H1 (cell line): ENCODE measurements around the gene CSRNP3. TPM values are rescaled to one million over a fixed set of nuclear protein-coding genes. Genes with fewer than 3 reads are reported as not detected.

ENCODE experiments used
- CTCF ChIA-PET: fragments of 300-600 bp; sonication (Branson Sonifier 250); formaldehyde crosslinking; loops from one replicate; lab custom pipeline; 2021; ENCODE audit not compliant: partially characterized antibody; lab: Charles Lee
- POLR2A ChIA-PET: fragments of 300-600 bp; sonication (Branson Sonifier 250); formaldehyde crosslinking; loops from one replicate; lab custom pipeline; 2021; ENCODE audit warnings: inconsistent platforms; ENCODE audit not compliant: partially characterized antibody; lab: Charles Lee
- DNase-seq, 2 experiments: peaks; one replicate each; pipeline versions ENCODE4 v3.0.0 to v3.0.0-alpha.2; 2010 to 2022; ENCODE audit warnings: low spot score in 2 of 2, low read depth in 1 of 2, mixed read lengths in 1 of 2
- FAIRE-seq: peaks from 2 replicates; lab custom pipeline; 2011; peaks lifted over from hg19 to GRCh38; lab: Jason Lieb, UNC
- H2AFZ ChIP-seq: 2 replicates; pipeline ENCODE4 v1.8.1; 2012; ENCODE audit warnings: low read length, inconsistent platforms
- H2AK5ac ChIP-seq: 2 replicates; pipeline ENCODE4 v1.6.1; 2013; ENCODE audit warnings: low read depth, low read length
- H2BK120ac ChIP-seq: replicated peaks from 2 replicates; pipeline ENCODE3; 2013; ENCODE audit warnings: low read depth, low read length, inconsistent platforms
- H2BK12ac ChIP-seq: 2 replicates; pipeline ENCODE4 v1.6.1; 2013; ENCODE audit warnings: low read depth, low read length
- H2BK15ac ChIP-seq: 2 replicates; pipeline ENCODE4 v1.6.1; 2013; ENCODE audit warnings: low read length
- H2BK20ac ChIP-seq: 2 replicates; pipeline ENCODE4 v1.6.1; 2013; ENCODE audit warnings: low read length
- H2BK5ac ChIP-seq: 2 replicates; pipeline ENCODE4 v1.6.1; 2013; ENCODE audit warnings: low read depth, low read length
- H3K14ac ChIP-seq: 2 replicates; pipeline ENCODE4 v1.6.1; 2013; ENCODE audit warnings: inconsistent platforms; ENCODE audit not compliant: insufficient read length
- H3K18ac ChIP-seq: 2 replicates; pipeline ENCODE4 v1.6.1; 2013; ENCODE audit warnings: low read length; ENCODE audit errors: extremely low read depth
- H3K23ac ChIP-seq: 2 replicates; pipeline ENCODE4 v1.6.1; 2013; ENCODE audit warnings: inconsistent platforms; ENCODE audit not compliant: insufficient read length
- H3K23me2 ChIP-seq: 2 replicates; pipeline ENCODE4 v1.6.1; 2013; ENCODE audit warnings: low read depth, low read length
- H3K27ac ChIP-seq: 2 replicates; pipeline ENCODE4 v1.6.1; 2011; ENCODE audit warnings: low read depth, low read length, inconsistent platforms
- H3K27me3 ChIP-seq, 4 experiments: replicated peaks in 1 of 4; 1 replicate in 1 of 4; 2 replicates in 3 of 4; pipeline versions ENCODE4 v1.6.1 to v1.8.1; 2011 to 2013; ENCODE audit warnings: low read length in 3 of 4, mild to moderate bottlenecking in 3 of 4, inconsistent platforms in 2 of 4, mixed read lengths in 2 of 4, moderate library complexity in 1 of 4; ENCODE audit not compliant: control insufficient read depth in 3 of 4, insufficient read depth in 3 of 4; ENCODE audit errors: extremely low read depth in 1 of 4
- H3K36me3 ChIP-seq, 4 experiments: 2 replicates each; pipeline versions ENCODE4 v1.6.1 to v1.8.1; 2011 to 2013; ENCODE audit warnings: mild to moderate bottlenecking in 4 of 4, low read length in 3 of 4, moderate library complexity in 2 of 4, control low read depth in 1 of 4, inconsistent platforms in 1 of 4; ENCODE audit not compliant: insufficient read depth in 4 of 4, control insufficient read depth in 2 of 4
- H3K4ac ChIP-seq: replicated peaks from 2 replicates; pipeline ENCODE3; 2013; ENCODE audit warnings: low read length, low read depth, mixed read lengths, inconsistent platforms; ENCODE audit not compliant: insufficient read length
- H3K4me1 ChIP-seq, 4 experiments: replicated peaks in 1 of 4; 1 replicate in 1 of 4; 2 replicates in 3 of 4; pipeline versions ENCODE4 v1.6.1 to v1.8.1; 2011 to 2013; ENCODE audit warnings: low read length in 3 of 4, inconsistent platforms in 2 of 4, mixed read lengths in 1 of 4; ENCODE audit not compliant: insufficient read depth in 4 of 4, control insufficient read depth in 3 of 4
- H3K4me2 ChIP-seq, 2 experiments: 2 replicates each; pipeline versions ENCODE4 v1.6.1 to v1.8.1; 2011 to 2013; ENCODE audit warnings: low read depth in 2 of 2, low read length in 2 of 2, control low read depth in 1 of 2, inconsistent platforms in 1 of 2, mild to moderate bottlenecking in 1 of 2; ENCODE audit not compliant: insufficient read depth in 1 of 2
- H3K4me3 ChIP-seq, 4 experiments: fragments of 200-600, 300-600 bp in 1 of 4; sonication (generic), shearing (Covaris generic), sonication (Bioruptor Twin) in 1 of 4; 2 replicates each; pipeline versions ENCODE4 v1.5.1 to v1.8.1; 2011 to 2016; ENCODE audit warnings: low read length in 4 of 4, low read depth in 3 of 4, control low read depth in 2 of 4, inconsistent platforms in 2 of 4, mild to moderate bottlenecking in 2 of 4, mixed read lengths in 1 of 4, moderate library complexity in 1 of 4; ENCODE audit not compliant: insufficient read depth in 2 of 4; ENCODE audit errors: extremely low read depth in 1 of 4
- H3K56ac ChIP-seq: replicated peaks from 2 replicates; pipeline ENCODE3; 2013; ENCODE audit warnings: low read depth, mild to moderate bottlenecking, mixed read lengths, low read length, inconsistent platforms; ENCODE audit not compliant: insufficient read length
- H3K79me1 ChIP-seq: 2 replicates; pipeline ENCODE4 v1.6.1; 2013; ENCODE audit warnings: low read depth, low read length, control low read depth
- H3K79me2 ChIP-seq, 2 experiments: 2 replicates each; pipeline versions ENCODE4 v1.6.1 to v1.8.1; 2012 to 2013; ENCODE audit warnings: low read length in 2 of 2, mild to moderate bottlenecking in 2 of 2, inconsistent platforms in 1 of 2; ENCODE audit not compliant: insufficient read depth in 2 of 2, control insufficient read depth in 1 of 2
- H3K9ac ChIP-seq, 4 experiments: replicated peaks in 1 of 4; 1 replicate in 1 of 4; 2 replicates in 3 of 4; pipeline versions ENCODE4 v1.6.1 to v1.8.1; 2011 to 2013; ENCODE audit warnings: low read depth in 3 of 4, low read length in 3 of 4, control low read depth in 2 of 4, mild to moderate bottlenecking in 2 of 4, moderate library complexity in 2 of 4, inconsistent platforms in 1 of 4; ENCODE audit errors: extremely low read depth in 1 of 4
- H3K9me3 ChIP-seq, 2 experiments: 2 replicates each; pipeline versions ENCODE4 v1.6.1 to v1.8.1; 2012 to 2013; ENCODE audit warnings: mild to moderate bottlenecking in 2 of 2, moderate library complexity in 2 of 2, control low read depth in 1 of 2, inconsistent platforms in 1 of 2, low read depth in 1 of 2, low read length in 1 of 2, mixed read lengths in 1 of 2; ENCODE audit not compliant: insufficient read depth in 2 of 2
- H4K20me1 ChIP-seq, 2 experiments: replicated peaks in 1 of 2; 2 replicates each; pipeline versions ENCODE3 to v1.8.1; 2011 to 2013; ENCODE audit warnings: inconsistent platforms in 2 of 2, low read length in 2 of 2, mild to moderate bottlenecking in 1 of 2; ENCODE audit not compliant: insufficient read depth in 2 of 2, control insufficient read depth in 1 of 2
- H4K5ac ChIP-seq: 2 replicates; pipeline ENCODE4 v1.6.1; 2013; ENCODE audit warnings: low read length, low read depth, mixed read lengths, inconsistent platforms; ENCODE audit not compliant: insufficient read length
- H4K8ac ChIP-seq: 2 replicates; pipeline ENCODE4 v1.8.0; 2013; ENCODE audit warnings: mild to moderate bottlenecking, moderate library complexity, low read length, inconsistent platforms; ENCODE audit not compliant: insufficient read depth; ENCODE audit errors: extremely low read depth
- H4K91ac ChIP-seq: replicated peaks from 2 replicates; pipeline ENCODE3; 2013; ENCODE audit warnings: low read length, mixed read lengths, inconsistent platforms; ENCODE audit not compliant: insufficient read length
- BACH1 ChIP-seq: IDR thresholded peaks from 2 replicates; pipeline ENCODE4 v1.6.1; 2012; ENCODE audit warnings: low read length, improper control_type of control experiment
- HDAC2 ChIP-seq, 2 experiments: fragments of 300-600 bp in 1 of 2; sonication (generic) in 1 of 2; IDR thresholded peaks; 2 replicates each; pipeline ENCODE4 v1.6.1; 2011 to 2012; ENCODE audit warnings: low read depth in 2 of 2, low read length in 2 of 2, mild to moderate bottlenecking in 2 of 2, moderate library complexity in 2 of 2, borderline replicate concordance in 1 of 2, inconsistent platforms in 1 of 2
- MAFK ChIP-seq: IDR thresholded peaks from 2 replicates; pipeline ENCODE4 v1.6.1; 2012; ENCODE audit warnings: low read depth, mild to moderate bottlenecking, improper control_type of control experiment, low read length
- WGBS, 2 experiments: shearing (Covaris generic) in 1 of 2; methylation state at CpG; one replicate each; pipeline versions ENCODE4 v1.1.6 to v1.1.7; 2013 to 2015; ENCODE audit warnings: low lambda C conversion rate in 2 of 2, mixed read lengths in 2 of 2, inconsistent platforms in 1 of 2, low coverage in 1 of 2, missing lambda C conversion rate in 1 of 2; ENCODE audit not compliant: insufficient replicate concordance in 2 of 2, insufficient coverage in 1 of 2, insufficient read length in 1 of 2; ENCODE audit errors: extremely low coverage in 1 of 2, missing lambda C conversion rate in 1 of 2; 5-methylcytosine and 5-hydroxymethylcytosine counted together
- polyA plus RNA-seq, 7 experiments: library from polyadenylated mRNA; depleted of rRNA in 3 of 7; stranded (reverse) in 5 of 7; unstranded in 2 of 7; fragments of >200 nt in 5 of 7; fragments of 200-250 nt in 2 of 7; gene quantifications; 1 replicate in 5 of 7; 2 replicates in 1 of 7; 4 replicates in 1 of 7; pipeline versions ENCODE4 v1.2.1 to v1.2.3, GENCODE V29; 2011 to 2013; ENCODE audit warnings: missing spikeins in 2 of 7, mixed read lengths in 2 of 7
- total RNA-seq: library from RNA; stranded (reverse); fragmentation: NEBNext Ultra II Directional; extraction: Animal tissue kit (Norgen Biotek cat#: 25700); gene quantifications from 2 replicates; pipeline ENCODE4 v1.2.1, GENCODE V29; 2021

CSRNP3 gene
- total and polyA plus RNA-seq, 2 of the 8 experiments (the other 6 are each of a cell fraction or from before 2014, with no cell fraction given): 1.3 to 6.5 TPM

DNA sequence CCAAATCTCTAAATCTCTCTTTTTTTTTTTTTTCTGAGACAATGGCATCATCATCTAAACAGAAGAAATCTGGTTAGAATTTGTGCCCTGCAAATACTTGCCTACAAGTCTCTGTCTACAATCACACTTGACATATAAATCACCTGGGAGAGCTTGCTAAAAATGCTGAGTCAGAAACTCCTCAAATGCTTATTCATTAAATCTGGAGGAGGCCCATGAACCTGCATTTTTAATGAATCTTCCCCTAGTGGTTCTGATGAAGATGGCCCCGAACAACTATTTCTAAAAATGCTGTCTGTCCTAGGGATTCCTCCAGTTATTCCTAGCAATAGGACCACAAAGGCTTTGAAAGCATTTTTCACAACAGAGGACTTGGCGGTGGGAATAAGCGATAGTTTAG is 1.6 kb upstream of the CSRNP3 start:
- no peak for FAIRE-seq
- no peak overlapping the region for H4K5ac ChIP-seq
- H3K23me2 ChIP-seq: no peaks in the 10 kb centered on the region
- H3K56ac ChIP-seq: no peak overlapping the region
- no peak overlapping the region for H3K4me2 ChIP-seq
- H3K36me3 ChIP-seq: no peaks in the 10 kb centered on the region
- H3K79me1 ChIP-seq: no peaks in the 10 kb centered on the region
- no peak overlapping the region for H2BK120ac ChIP-seq
- H3K9me3 ChIP-seq: no peaks in the 10 kb centered on the region
- WGBS, 2 experiments: 86% methylated on average over 3 of the region's 3 CpGs; no CpG with 5 or more reads in 1 of the 2 experiments
- no peak overlapping the region for H3K27ac ChIP-seq
- H3K4ac ChIP-seq: no peak overlapping the region
- H3K14ac ChIP-seq: no peak overlapping the region
- DNase-seq: no peak
- no peak overlapping the region for H3K23ac ChIP-seq
- H2BK12ac ChIP-seq: no peak overlapping the region
- no peak overlapping the region for H4K91ac ChIP-seq
- H2AK5ac ChIP-seq: no peak overlapping the region
- H4K20me1 ChIP-seq: no peaks in the 10 kb centered on the region
- no peak overlapping the region for H4K8ac ChIP-seq
- peak overlapping the region; percentile 47; the same call in 1 of the 2 replicates for H2AFZ ChIP-seq
- H2BK5ac ChIP-seq: no peak overlapping the region
- H2BK15ac ChIP-seq: no peak overlapping the region
- H3K4me3 ChIP-seq: no peak overlapping the region
- H3K27me3 ChIP-seq: no peaks in the 10 kb centered on the region
- H3K4me1 ChIP-seq: peaks cover 0 to 5% (median 0%) of the 10 kb centered on the region in 4 experiments; a peak in 2 of 7 replicates
- H3K18ac ChIP-seq: 0 out of 2 replicates have a peak overlapping the region, but pooled peaks have one; percentile 3
- no peak overlapping the region for H3K9ac ChIP-seq
- peaks cover 0 to 11% of the 10 kb centered on the region in 2 experiments; a peak in 2 of 4 replicates for H3K79me2 ChIP-seq
- TF ChIP-seq BACH1: peak; percentile 99
- no peak for TF ChIP-seq HDAC2 (IDR thresholded peaks at IDR 0.05; ENCODE audit: borderline replicate concordance in 1 of 2, low read depth in 2 of 2, low read length in 2 of 2)
- TF ChIP-seq MAFK: peak; percentile 98
- TF ChIP-seq, all 59 proteins: peak for 2
- H2BK20ac ChIP-seq: no peak overlapping the region
- POLR2A ChIA-PET: no interaction called here
- CTCF ChIA-PET: interaction anchor here (0.7 to 1.5 kb wide), 3 partner anchors 14 to 78 kb away, joined by 3 to 4 read pairs (median 3); no protein-coding TSS in a partner anchor
